Small intestine (tissue), 7 donors: ENCODE data around the gene MAPK14. TPM values are rescaled to one million over a fixed set of nuclear protein-coding genes. Genes with fewer than 3 reads are reported as not detected.

Experiments used
- DNase-seq, 2 donors: peaks; one replicate each; pipeline versions ENCODE4 v3.0.0 to v3.0.0-alpha.2; 2013
- FAIRE-seq: peaks from 2 replicates; lab custom pipeline; 2012; peaks lifted over from hg19 to GRCh38; lab: Jason Lieb, UNC
- H3K27ac ChIP-seq, 3 donors: one replicate each; pipeline ENCODE4 v1.5.1; 2013; ENCODE audit warnings: low read length in 2 of 3, mild to moderate bottlenecking in 2 of 3, control low read depth in 1 of 3, inconsistent platforms in 1 of 3, low read depth in 1 of 3, moderate library complexity in 1 of 3
- H3K27me3 ChIP-seq, 3 donors: one replicate each; pipeline ENCODE4 v1.6.1; 2013; ENCODE audit warnings: low read length in 3 of 3, inconsistent platforms in 1 of 3; ENCODE audit not compliant: control insufficient read depth in 3 of 3, insufficient read depth in 3 of 3
- H3K36me3 ChIP-seq, 3 donors: one replicate each; pipeline ENCODE4 v1.6.1; 2013; ENCODE audit warnings: low read length in 3 of 3, inconsistent platforms in 1 of 3, low read depth in 1 of 3, mild to moderate bottlenecking in 1 of 3, moderate library complexity in 1 of 3; ENCODE audit not compliant: control insufficient read depth in 3 of 3, insufficient read depth in 2 of 3
- H3K4me1 ChIP-seq, 3 donors: one replicate each; pipeline ENCODE4 v1.6.1; 2013; ENCODE audit warnings: low read length in 2 of 3, inconsistent platforms in 1 of 3, low read depth in 1 of 3, mild to moderate bottlenecking in 1 of 3, moderate library complexity in 1 of 3; ENCODE audit not compliant: control insufficient read depth in 3 of 3, insufficient read depth in 2 of 3
- H3K4me3 ChIP-seq, 3 donors: one replicate each; pipeline ENCODE4 v1.5.1; 2013; ENCODE audit warnings: low read length in 3 of 3, control low read depth in 1 of 3, inconsistent platforms in 1 of 3, low read depth in 1 of 3, mild to moderate bottlenecking in 1 of 3, moderate library complexity in 1 of 3
- H3K9me3 ChIP-seq, 2 donors: one replicate each; pipeline ENCODE4 v1.6.1; 2013; ENCODE audit warnings: low read depth in 1 of 2, low read length in 1 of 2; ENCODE audit not compliant: control insufficient read depth in 2 of 2, insufficient read depth in 1 of 2
- WGBS, 3 donors: extraction: QIAGEN DNeasy Blood & Tissue Kit; methylation state at CpG; one replicate each; pipeline ENCODE4 v1.1.7; 2013; 5-methylcytosine and 5-hydroxymethylcytosine counted together
- polyA plus RNA-seq, 4 donors: library from polyadenylated mRNA; stranded (reverse) in 3 of 4; unstranded in 1 of 4; fragments of 200-250 nt in 3 of 4; fragments of 120-200 nt in 1 of 4; gene quantifications; one replicate each; pipeline versions ENCODE4 v1.2.1 to v1.2.3, GENCODE V29; 2013
- donor health status: healthy with polysubstance abuse.
- donor health status: control.
- donor health status: control.
- donor health status: Bipolar disorder and iron deficiency.
- donor health status: healthy.

The MAPK14 gene
- polyA plus RNA-seq, 4 donors = 22.4 to 72.3 (median 32.2) TPM

- peaks cover 3 to 68% (median 9%) of the 10 kb centered on the region in 3 donors for H3K36me3 ChIP-seq
- H3K27ac ChIP-seq = peak overlapping the region in 1 of 3 donors; percentile 23
- H3K4me3 ChIP-seq = no peak overlapping the region
- H3K27me3 ChIP-seq = no peaks in the 10 kb centered on the region
- H3K4me1 ChIP-seq = peaks cover 0 to 42% (median 4%) of the 10 kb centered on the region in 3 donors
- DNase-seq = no peak
- 67 to 81% (median 69%) methylated on average over 4 of the region's 4 CpGs for WGBS, 3 donors
- no peak for FAIRE-seq
- H3K9me3 ChIP-seq = no peaks in the 10 kb centered on the region
Measured at GRCh38 chr6:36133912-36134311, 106.3 kb downstream of the MAPK14 start.

GRCh38 chr6:36135053-36135731, 107.6 kb downstream of the MAPK14 start:
- Histone ChIP-seq H3K27ac (no peak overlapping the region), H3K4me1 (peaks cover 0 to 37% (median 4%) of the 10 kb centered on the region in 3 donors), H3K4me3 (no peak overlapping the region), H3K36me3 (peaks cover 3 to 81% (median 17%) of the 10 kb centered on the region in 3 donors), H3K27me3 (no peaks in the 10 kb centered on the region), H3K9me3 (no peaks in the 10 kb centered on the region)
- WGBS, 3 donors = 88 to 92% (median 90%) methylated on average over 13 of the region's 13 CpGs
- no peak for DNase-seq
- FAIRE-seq = no peak

GRCh38 chr6:36136034-36136433, 108.4 kb downstream of the MAPK14 start:
- no peak overlapping the region for H3K4me3 ChIP-seq
- 82 to 89% (median 86%) methylated on average over 2 of the region's 2 CpGs for WGBS, 3 donors
- H3K36me3 ChIP-seq = peaks cover 3 to 89% (median 17%) of the 10 kb centered on the region in 3 donors

GRCh38 chr6:36136551-36136950, 108.9 kb downstream of the MAPK14 start:
- Histone ChIP-seq H3K4me1 (peaks cover 0 to 36% (median 4%) of the 10 kb centered on the region in 3 donors), H3K9me3 (no peaks in the 10 kb centered on the region), H3K4me3 (no peak overlapping the region), H3K27ac (no peak overlapping the region), H3K27me3 (no peaks in the 10 kb centered on the region), H3K36me3 (peaks cover 3 to 90% (median 17%) of the 10 kb centered on the region in 3 donors)
- 93 to 97% (median 96%) methylated on average over 12 of the region's 12 CpGs for WGBS, 3 donors
- FAIRE-seq = no peak
- DNase-seq = no peak

More at GRCh38 chr6:36136034-36136433, 108.4 kb downstream of the MAPK14 start:
- Histone ChIP-seq H3K27me3 (no peaks in the 10 kb centered on the region), H3K9me3 (no peaks in the 10 kb centered on the region), H3K27ac (no peak overlapping the region), H3K4me1 (peaks cover 0 to 37% (median 4%) of the 10 kb centered on the region in 3 donors)
- FAIRE-seq (no peak), DNase-seq (no peak)

- H3K27me3 ChIP-seq = no peaks in the 10 kb centered on the region
- no peak for FAIRE-seq
- no peak overlapping the region for H3K27ac ChIP-seq
- no peak for DNase-seq
- 89 to 95% (median 95%) methylated on average over 15 of the region's 15 CpGs for WGBS, 3 donors
- H3K36me3 ChIP-seq = peaks cover 3 to 88% (median 17%) of the 10 kb centered on the region in 3 donors
- peaks cover 0 to 15% (median 0%) of the 10 kb centered on the region in 3 donors for H3K4me1 ChIP-seq
- no peaks in the 10 kb centered on the region for H3K9me3 ChIP-seq
- no peak overlapping the region for H3K4me3 ChIP-seq
Measured at GRCh38 chr6:36138667-36139066, 111.1 kb downstream of the MAPK14 start.

GRCh38 chr6:36139431-36139830, 111.8 kb downstream of the MAPK14 start:
- WGBS, 3 donors = 57 to 64% (median 57%) methylated on average over 7 of the region's 7 CpGs
- peaks cover 6 to 83% (median 17%) of the 10 kb centered on the region in 3 donors for H3K36me3 ChIP-seq
- H3K4me1 ChIP-seq = peaks cover 0 to 10% (median 0%) of the 10 kb centered on the region in 3 donors
- H3K27me3 ChIP-seq = no peaks in the 10 kb centered on the region
- no peak overlapping the region for H3K27ac ChIP-seq
- no peak for DNase-seq
- H3K4me3 ChIP-seq = no peak overlapping the region
- no peak for FAIRE-seq
- no peaks in the 10 kb centered on the region for H3K9me3 ChIP-seq

- Histone ChIP-seq H3K4me3 (no peak overlapping the region), H3K36me3 (peaks cover 6 to 79% (median 16%) of the 10 kb centered on the region in 3 donors), H3K27ac (no peak overlapping the region), H3K27me3 (no peaks in the 10 kb centered on the region), H3K4me1 (peaks cover 0 to 10% (median 0%) of the 10 kb centered on the region in 3 donors), H3K9me3 (no peaks in the 10 kb centered on the region)
- DNase-seq (no peak), FAIRE-seq (no peak)
- WGBS, 3 donors = 51 to 73% (median 55%) methylated on average over 8 of the region's 8 CpGs
Measured at GRCh38 chr6:36139991-36140710, 112.5 kb downstream of the MAPK14 start.

- H3K27ac ChIP-seq = no peak overlapping the region
- H3K27me3 ChIP-seq = no peaks in the 10 kb centered on the region
- H3K9me3 ChIP-seq = no peaks in the 10 kb centered on the region
- H3K4me1 ChIP-seq = peaks cover 0 to 10% (median 0%) of the 10 kb centered on the region in 3 donors
- H3K36me3 ChIP-seq = peaks cover 6 to 73% (median 15%) of the 10 kb centered on the region in 3 donors
- DNase-seq (no peak), FAIRE-seq (no peak)
- H3K4me3 ChIP-seq = no peak overlapping the region
- WGBS, 3 donors = 84 to 95% (median 86%) methylated on average over 4 of the region's 4 CpGs
Measured at GRCh38 chr6:36141091-36141490, 113.5 kb downstream of the MAPK14 start.
